IMR-90 (cell line): ENCODE results near the gene RPL39.

ENCODE experiments used
- CEBPB ChIP-seq: IDR thresholded peaks from 2 replicates; pipeline ENCODE4 v1.6.1; 2012; ENCODE audit warnings: low read depth, low read length, improper control_type of control experiment
- MAZ ChIP-seq: IDR thresholded peaks from 2 replicates; pipeline ENCODE4 v1.6.1; 2012; ENCODE audit warnings: low read depth, mild to moderate bottlenecking, low read length, improper control_type of control experiment, moderate library complexity, borderline replicate concordance
- MXI1 ChIP-seq: IDR thresholded peaks from 2 replicates; pipeline ENCODE4 v1.6.1; 2012; ENCODE audit warnings: low read depth, mild to moderate bottlenecking, low read length, moderate library complexity, borderline replicate concordance
- NFE2L2 ChIP-seq: fragments of 150-350 bp; IDR thresholded peaks from 2 replicates; pipeline ENCODE4 v1.6.1; 2016; ENCODE audit warnings: low read depth, mild to moderate bottlenecking, low read length
- POLR2A ChIP-seq: IDR thresholded peaks from 2 replicates; pipeline ENCODE4 v1.6.1; 2012; ENCODE audit warnings: mild to moderate bottlenecking, low read depth, low read length
- RAD21 ChIP-seq: IDR thresholded peaks from 2 replicates; pipeline ENCODE4 v1.6.1; 2012; ENCODE audit warnings: low read length, improper control_type of control experiment
- TF ChIP-seq, protein P1 (sequence below): conservative IDR thresholded peaks from 2 replicates; pipeline ENCODE4 v1.5.1; 2012; ENCODE audit warnings: mild to moderate bottlenecking, low read depth, low read length, improper control_type of control experiment
- TF ChIP-seq, protein P2 (sequence below): fragments of 150-350 bp; IDR thresholded peaks from 2 replicates; pipeline ENCODE4 v1.6.1; 2017; ENCODE audit warnings: mild to moderate bottlenecking, antibody characterized with exemption, low read length, low read depth

DNA sequence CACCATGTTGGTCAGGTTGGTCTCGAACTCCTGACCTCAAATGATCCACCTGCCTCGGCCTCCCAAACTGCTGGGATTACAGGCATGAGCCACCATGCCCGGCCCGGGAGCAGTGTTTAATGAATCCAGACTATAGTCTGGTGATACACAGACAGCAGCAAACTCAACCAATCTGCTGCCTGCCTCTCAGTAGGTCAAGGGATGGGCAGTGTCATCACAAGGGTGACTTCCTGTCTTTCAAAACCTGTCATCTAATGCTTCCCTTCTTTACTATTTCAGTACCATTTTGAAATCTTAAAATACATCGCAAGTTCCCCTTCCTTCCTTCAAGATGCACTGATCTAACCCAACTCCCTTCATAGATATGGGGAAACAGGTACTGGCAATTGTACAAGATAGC is 8.4 kb downstream of the RPL39 start:
- TF ChIP-seq MAZ = no peak
- TF ChIP-seq, protein P1, sequence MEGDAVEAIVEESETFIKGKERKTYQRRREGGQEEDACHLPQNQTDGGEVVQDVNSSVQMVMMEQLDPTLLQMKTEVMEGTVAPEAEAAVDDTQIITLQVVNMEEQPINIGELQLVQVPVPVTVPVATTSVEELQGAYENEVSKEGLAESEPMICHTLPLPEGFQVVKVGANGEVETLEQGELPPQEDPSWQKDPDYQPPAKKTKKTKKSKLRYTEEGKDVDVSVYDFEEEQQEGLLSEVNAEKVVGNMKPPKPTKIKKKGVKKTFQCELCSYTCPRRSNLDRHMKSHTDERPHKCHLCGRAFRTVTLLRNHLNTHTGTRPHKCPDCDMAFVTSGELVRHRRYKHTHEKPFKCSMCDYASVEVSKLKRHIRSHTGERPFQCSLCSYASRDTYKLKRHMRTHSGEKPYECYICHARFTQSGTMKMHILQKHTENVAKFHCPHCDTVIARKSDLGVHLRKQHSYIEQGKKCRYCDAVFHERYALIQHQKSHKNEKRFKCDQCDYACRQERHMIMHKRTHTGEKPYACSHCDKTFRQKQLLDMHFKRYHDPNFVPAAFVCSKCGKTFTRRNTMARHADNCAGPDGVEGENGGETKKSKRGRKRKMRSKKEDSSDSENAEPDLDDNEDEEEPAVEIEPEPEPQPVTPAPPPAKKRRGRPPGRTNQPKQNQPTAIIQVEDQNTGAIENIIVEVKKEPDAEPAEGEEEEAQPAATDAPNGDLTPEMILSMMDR = no peak
- TF ChIP-seq CEBPB = no peak
- no peak for TF ChIP-seq POLR2A
- TF ChIP-seq MXI1 = no peak
- TF ChIP-seq, protein P2, sequence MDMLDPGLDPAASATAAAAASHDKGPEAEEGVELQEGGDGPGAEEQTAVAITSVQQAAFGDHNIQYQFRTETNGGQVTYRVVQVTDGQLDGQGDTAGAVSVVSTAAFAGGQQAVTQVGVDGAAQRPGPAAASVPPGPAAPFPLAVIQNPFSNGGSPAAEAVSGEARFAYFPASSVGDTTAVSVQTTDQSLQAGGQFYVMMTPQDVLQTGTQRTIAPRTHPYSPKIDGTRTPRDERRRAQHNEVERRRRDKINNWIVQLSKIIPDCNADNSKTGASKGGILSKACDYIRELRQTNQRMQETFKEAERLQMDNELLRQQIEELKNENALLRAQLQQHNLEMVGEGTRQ = no peak
- no peak for TF ChIP-seq NFE2L2
- no peak for TF ChIP-seq RAD21
